OCI-LY1 (cell line): ENCODE measurements around the gene SLC9A7.

ENCODE experiments used
- H2AFZ ChIP-seq: fragments of 200-600 bp; sonication (generic), shearing (Covaris generic); 2 replicates; pipeline ENCODE4 v1.6.0; 2014; ENCODE audit warnings: antibody characterized with exemption, mild to moderate bottlenecking, low read length
- H3F3A ChIP-seq: fragments of 200-600 bp; sonication (generic), shearing (Covaris generic); 2 replicates; pipeline ENCODE4 v1.6.0; 2014; ENCODE audit warnings: mild to moderate bottlenecking, antibody characterized with exemption, low read length, moderate library complexity; ENCODE audit not compliant: insufficient read depth
- H3K27ac ChIP-seq: fragments of 200-600 bp; sonication (generic); 2 replicates; pipeline ENCODE4 v1.5.1; 2014; ENCODE audit warnings: low read length, mixed run types, mild to moderate bottlenecking, low read depth; ENCODE audit not compliant: poor library complexity, severe bottlenecking
- H3K27me3 ChIP-seq: fragments of 200-600 bp; sonication (generic); 2 replicates; pipeline ENCODE4 v1.6.0; 2014; ENCODE audit warnings: antibody characterized with exemption, mild to moderate bottlenecking, low read length, moderate library complexity; ENCODE audit not compliant: insufficient read depth
- H3K36me3 ChIP-seq: fragments of 200-600 bp; sonication (generic); 2 replicates; pipeline ENCODE4 v1.6.1; 2014; ENCODE audit warnings: mild to moderate bottlenecking, antibody characterized with exemption, low read length, moderate library complexity, mixed read lengths; ENCODE audit not compliant: insufficient read depth
- H3K4me1 ChIP-seq: fragments of 200-600 bp; sonication (generic); 2 replicates; pipeline ENCODE4 v1.5.1; 2014; ENCODE audit warnings: mild to moderate bottlenecking, low read length, moderate library complexity; ENCODE audit not compliant: insufficient read depth, severe bottlenecking
- H3K4me2 ChIP-seq: fragments of 200-600 bp; sonication (generic), shearing (Covaris generic); 2 replicates; pipeline ENCODE4 v1.6.1; 2014; ENCODE audit warnings: low read length
- H3K4me3 ChIP-seq: fragments of 200-600 bp; sonication (generic); 2 replicates; pipeline ENCODE4 v1.5.1; 2014; ENCODE audit warnings: low read length, low read depth, mild to moderate bottlenecking, mixed read lengths; ENCODE audit not compliant: poor library complexity, severe bottlenecking
- H3K79me2 ChIP-seq: fragments of 200-600 bp; shearing (Covaris generic); 2 replicates; pipeline ENCODE4 v1.6.1; 2016; ENCODE audit warnings: mixed run types, low read length, mixed read lengths; ENCODE audit not compliant: insufficient read depth
- H3K9ac ChIP-seq: fragments of 200-600 bp; sonication (generic), shearing (Covaris generic); 2 replicates; pipeline ENCODE4 v1.6.1; 2014; ENCODE audit warnings: mild to moderate bottlenecking, low read length, mixed read lengths
- H3K9me2 ChIP-seq: fragments of 200-600 bp; sonication (generic), shearing (Covaris generic); 2 replicates; pipeline ENCODE4 v1.6.1; 2014; ENCODE audit warnings: low read depth, mild to moderate bottlenecking, low read length, mixed read lengths
- H3K9me3 ChIP-seq: fragments of 200-600 bp; shearing (Covaris generic); 2 replicates; pipeline ENCODE4 v1.6.1; 2014; ENCODE audit warnings: low read length, mixed read lengths
- H4K20me1 ChIP-seq: fragments of 200-600 bp; sonication (generic), shearing (Covaris generic); 2 replicates; pipeline ENCODE4 v1.6.0; 2016; ENCODE audit warnings: mild to moderate bottlenecking, low read length; ENCODE audit not compliant: insufficient read depth
- EZH2 ChIP-seq: fragments of 200-600 bp; sonication (generic), shearing (Covaris generic); IDR thresholded peaks from 2 replicates; pipeline ENCODE4 v1.8.0; 2017; ENCODE audit warnings: borderline replicate concordance, mixed run types, mild to moderate bottlenecking, antibody characterized with exemption, low read length, moderate library complexity, mixed read lengths
- TF ChIP-seq, protein P1 (sequence below): fragments of 200-600 bp; sonication (generic), shearing (Covaris generic); IDR thresholded peaks from 2 replicates; pipeline ENCODE4 v1.5.1; 2017; ENCODE audit warnings: mild to moderate bottlenecking, antibody characterized with exemption, low read length, moderate library complexity, mixed read lengths

SLC9A7 gene

GRCh38 chrX:46762963-46763362, 4.0 kb upstream of the SLC9A7 start:
- H3K9me2 ChIP-seq: no peaks in the 10 kb centered on the region
- TF ChIP-seq, protein P1, sequence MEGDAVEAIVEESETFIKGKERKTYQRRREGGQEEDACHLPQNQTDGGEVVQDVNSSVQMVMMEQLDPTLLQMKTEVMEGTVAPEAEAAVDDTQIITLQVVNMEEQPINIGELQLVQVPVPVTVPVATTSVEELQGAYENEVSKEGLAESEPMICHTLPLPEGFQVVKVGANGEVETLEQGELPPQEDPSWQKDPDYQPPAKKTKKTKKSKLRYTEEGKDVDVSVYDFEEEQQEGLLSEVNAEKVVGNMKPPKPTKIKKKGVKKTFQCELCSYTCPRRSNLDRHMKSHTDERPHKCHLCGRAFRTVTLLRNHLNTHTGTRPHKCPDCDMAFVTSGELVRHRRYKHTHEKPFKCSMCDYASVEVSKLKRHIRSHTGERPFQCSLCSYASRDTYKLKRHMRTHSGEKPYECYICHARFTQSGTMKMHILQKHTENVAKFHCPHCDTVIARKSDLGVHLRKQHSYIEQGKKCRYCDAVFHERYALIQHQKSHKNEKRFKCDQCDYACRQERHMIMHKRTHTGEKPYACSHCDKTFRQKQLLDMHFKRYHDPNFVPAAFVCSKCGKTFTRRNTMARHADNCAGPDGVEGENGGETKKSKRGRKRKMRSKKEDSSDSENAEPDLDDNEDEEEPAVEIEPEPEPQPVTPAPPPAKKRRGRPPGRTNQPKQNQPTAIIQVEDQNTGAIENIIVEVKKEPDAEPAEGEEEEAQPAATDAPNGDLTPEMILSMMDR: no peak
- no peak for TF ChIP-seq EZH2
- peaks cover 8% of the 10 kb centered on the region; the same call in 1 of the 2 replicates for H3K79me2 ChIP-seq
- no peak overlapping the region for H3K9ac ChIP-seq
- peaks cover 8% of the 10 kb centered on the region for H3K4me1 ChIP-seq
- H4K20me1 ChIP-seq: no peaks in the 10 kb centered on the region
- H3K4me3 ChIP-seq: no peak overlapping the region
- H2AFZ ChIP-seq: no peak overlapping the region
- H3F3A ChIP-seq: no peaks in the 10 kb centered on the region
- no peaks in the 10 kb centered on the region for H3K27me3 ChIP-seq
- no peak overlapping the region for H3K4me2 ChIP-seq
- no peaks in the 10 kb centered on the region for H3K9me3 ChIP-seq
- no peak overlapping the region for H3K27ac ChIP-seq
- no peaks in the 10 kb centered on the region for H3K36me3 ChIP-seq

- Histone ChIP-seq H4K20me1 (no peaks in the 10 kb centered on the region), H3K9me3 (no peaks in the 10 kb centered on the region), H3K36me3 (no peaks in the 10 kb centered on the region), H3K79me2 (peaks cover 28% of the 10 kb centered on the region), H3K4me1 (peaks cover 37% of the 10 kb centered on the region), H3K9ac (peak overlapping the region; percentile 57), H3K9me2 (no peaks in the 10 kb centered on the region), H3F3A (no peaks in the 10 kb centered on the region), H3K27me3 (no peaks in the 10 kb centered on the region), H2AFZ (0 out of 2 replicates have a peak overlapping the region, but pooled peaks have one; percentile 1), H3K27ac (peak overlapping the region; percentile 60), H3K4me2 (peak overlapping the region; percentile 62), H3K4me3 (peak overlapping the region; percentile 92)
- no peak for TF ChIP-seq EZH2
- TF ChIP-seq, protein P1: no peak
Observed at GRCh38 chrX:46759645-46759974, 692 bp upstream of the SLC9A7 start.

- Histone ChIP-seq H3K4me2 (peak overlapping the region; percentile 91), H3K27me3 (no peaks in the 10 kb centered on the region), H3K36me3 (no peaks in the 10 kb centered on the region), H3K4me1 (peaks cover 45% of the 10 kb centered on the region), H2AFZ (no peak overlapping the region), H3K4me3 (peak overlapping the region; percentile 92), H3K27ac (peak overlapping the region; percentile 99), H4K20me1 (no peaks in the 10 kb centered on the region), H3K9me3 (no peaks in the 10 kb centered on the region), H3K79me2 (peaks cover 36% of the 10 kb centered on the region), H3K9ac (peak overlapping the region; percentile 83), H3K9me2 (no peaks in the 10 kb centered on the region), H3F3A (no peaks in the 10 kb centered on the region)
- TF ChIP-seq, protein P1: no peak
- no peak for TF ChIP-seq EZH2
Observed at GRCh38 chrX:46758163-46758955, 559 bp downstream of the SLC9A7 start.
